Memory B cell (primary cell): Measurements from ENCODE around the gene EFNA5.

Experiments used
- ATAC-seq: fragments of 150-1000 bp; cut with Tn5 transposase; 2 replicates; pipeline ENCODE4 v1.10.0; 2021; ENCODE audit warnings: low read depth, mild to moderate bottlenecking, moderate library complexity
- DNase-seq, 2 donors: peaks; one replicate each; pipeline ENCODE4 v3.0.0; 2022; ENCODE audit warnings: low spot score in 2 of 2
- H3K27ac Mint-ChIP-seq: one replicate; pipeline ENCODE4 v1.8.0; 2022; ENCODE audit warnings: mild to moderate bottlenecking, moderate library complexity, mixed read lengths
- H3K27me3 Mint-ChIP-seq: one replicate; pipeline ENCODE4 v1.8.0; 2022; ENCODE audit warnings: mixed read lengths
- H3K36me3 Mint-ChIP-seq: one replicate; pipeline ENCODE4 v1.8.0; 2022; ENCODE audit warnings: mild to moderate bottlenecking, mixed read lengths
- H3K4me1 Mint-ChIP-seq: one replicate; pipeline ENCODE4 v1.8.0; 2022; ENCODE audit warnings: mixed read lengths
- H3K4me3 Mint-ChIP-seq: one replicate; pipeline ENCODE4 v1.8.0; 2022; ENCODE audit warnings: mild to moderate bottlenecking, moderate library complexity, mixed read lengths
- H3K9me3 Mint-ChIP-seq: one replicate; pipeline ENCODE4 v1.8.0; 2022; ENCODE audit warnings: mixed read lengths

EFNA5 gene

GRCh38 chr5:107597247-107597646 is 73.5 kb downstream of the EFNA5 start:
- H3K27ac Mint-ChIP-seq, result no peak overlapping the region
- DNase-seq (no peak), ATAC-seq (no peak)
- no peak overlapping the region for H3K4me3 Mint-ChIP-seq
- no peaks in the 10 kb centered on the region for H3K27me3 Mint-ChIP-seq
- peaks cover 1% of the 10 kb centered on the region for H3K9me3 Mint-ChIP-seq
- no peaks in the 10 kb centered on the region for H3K4me1 Mint-ChIP-seq
- H3K36me3 Mint-ChIP-seq, result no peaks in the 10 kb centered on the region

DNA sequence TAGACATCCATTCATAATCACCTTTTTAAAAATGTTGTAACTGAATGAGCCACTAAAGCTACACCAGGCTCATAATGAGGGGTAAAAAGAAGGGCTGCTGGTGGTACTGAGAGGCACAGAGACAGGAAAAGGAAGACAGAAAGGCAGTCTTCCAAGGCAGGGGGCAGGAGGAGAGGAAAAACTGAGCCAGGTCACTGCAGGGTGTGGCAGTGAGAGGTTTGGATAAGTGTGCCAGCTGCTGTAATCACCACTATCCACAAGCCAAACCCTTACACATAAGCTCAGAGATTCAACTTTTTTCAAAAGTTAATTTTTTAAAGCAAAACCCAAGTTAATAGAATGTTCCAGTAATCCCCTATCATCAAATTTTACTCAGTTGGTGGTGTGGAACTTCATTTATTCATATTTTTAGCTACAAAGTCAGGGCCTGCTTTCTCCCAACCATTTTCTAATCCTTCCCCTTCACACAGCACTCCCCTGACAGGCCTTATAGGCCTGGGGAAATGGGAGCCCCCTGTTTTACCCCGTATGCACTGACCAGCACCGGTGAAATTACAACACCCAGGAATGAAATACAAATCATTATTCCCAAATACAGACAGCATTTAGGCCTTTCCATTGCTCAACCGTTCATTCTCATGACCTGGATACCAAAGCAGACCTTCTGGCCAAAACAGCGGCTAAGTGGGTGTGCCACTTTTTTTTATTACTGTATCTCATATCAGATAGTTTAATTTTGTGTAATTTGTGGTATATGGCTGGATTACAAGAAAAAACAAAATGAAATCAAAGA is 76.3 kb downstream of the EFNA5 start:
- no peak overlapping the region for H3K4me3 Mint-ChIP-seq
- DNase-seq (no peak), ATAC-seq (no peak)
- no peak overlapping the region for H3K27ac Mint-ChIP-seq
- no peaks in the 10 kb centered on the region for H3K4me1 Mint-ChIP-seq
- no peaks in the 10 kb centered on the region for H3K27me3 Mint-ChIP-seq
- H3K36me3 Mint-ChIP-seq, result no peaks in the 10 kb centered on the region
- H3K9me3 Mint-ChIP-seq, result no peaks in the 10 kb centered on the region

GRCh38 chr5:107593009-107593408 is 77.7 kb downstream of the EFNA5 start:
- Mint-ChIP-seq H3K27me3 (no peaks in the 10 kb centered on the region), H3K27ac (no peak overlapping the region), H3K36me3 (no peaks in the 10 kb centered on the region), H3K4me3 (no peak overlapping the region), H3K4me1 (no peaks in the 10 kb centered on the region), H3K9me3 (no peaks in the 10 kb centered on the region)
- DNase-seq (no peak), ATAC-seq (no peak)

- Mint-ChIP-seq H3K4me1 (no peaks in the 10 kb centered on the region), H3K9me3 (no peaks in the 10 kb centered on the region)
Measured at GRCh38 chr5:107592515-107592914, 78.2 kb downstream of the EFNA5 start.

GRCh38 chr5:107590686-107591085 is 80.1 kb downstream of the EFNA5 start:
- Mint-ChIP-seq H3K36me3 (no peaks in the 10 kb centered on the region), H3K27me3 (no peaks in the 10 kb centered on the region), H3K4me3 (no peak overlapping the region), H3K4me1 (no peaks in the 10 kb centered on the region), H3K9me3 (no peaks in the 10 kb centered on the region), H3K27ac (no peak overlapping the region)
- DNase-seq (no peak), ATAC-seq (no peak)

More at GRCh38 chr5:107592515-107592914, 78.2 kb downstream of the EFNA5 start:
- no peaks in the 10 kb centered on the region for H3K36me3 Mint-ChIP-seq
- no peak overlapping the region for H3K4me3 Mint-ChIP-seq
- DNase-seq, result no peak
- no peak overlapping the region for H3K27ac Mint-ChIP-seq
- ATAC-seq, result no peak
- H3K27me3 Mint-ChIP-seq, result no peaks in the 10 kb centered on the region

GRCh38 chr5:107589520-107590193 is 81.1 kb downstream of the EFNA5 start:
- Mint-ChIP-seq H3K4me1 (no peaks in the 10 kb centered on the region), H3K4me3 (no peak overlapping the region), H3K36me3 (no peaks in the 10 kb centered on the region), H3K9me3 (no peaks in the 10 kb centered on the region), H3K27ac (no peak overlapping the region), H3K27me3 (no peaks in the 10 kb centered on the region)
- ATAC-seq, result no peak
- no peak for DNase-seq

DNA sequence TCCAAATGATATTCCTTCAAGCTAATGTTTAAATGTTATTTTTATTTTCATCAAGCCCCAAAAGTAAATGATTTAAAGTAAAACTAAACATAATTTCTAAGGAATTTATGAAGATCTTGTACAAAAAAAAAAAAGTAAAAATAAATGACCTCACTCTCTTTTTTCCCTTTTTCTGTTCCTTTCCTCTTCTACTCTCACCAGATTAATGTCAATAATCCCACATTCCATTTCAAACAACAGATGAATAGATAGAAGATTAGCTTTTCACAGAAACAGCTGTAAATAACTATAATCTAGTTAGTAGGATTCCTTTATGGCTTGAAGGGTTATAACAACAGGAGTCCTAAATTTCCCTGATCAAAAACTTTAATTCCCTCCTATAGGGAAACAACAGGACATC is 88.1 kb downstream of the EFNA5 start:
- no peak for ATAC-seq
- Mint-ChIP-seq H3K4me3 (no peak overlapping the region), H3K36me3 (no peaks in the 10 kb centered on the region), H3K27me3 (peaks cover 2% of the 10 kb centered on the region), H3K27ac (no peak overlapping the region), H3K4me1 (no peaks in the 10 kb centered on the region), H3K9me3 (no peaks in the 10 kb centered on the region)
- no peak for DNase-seq

DNA sequence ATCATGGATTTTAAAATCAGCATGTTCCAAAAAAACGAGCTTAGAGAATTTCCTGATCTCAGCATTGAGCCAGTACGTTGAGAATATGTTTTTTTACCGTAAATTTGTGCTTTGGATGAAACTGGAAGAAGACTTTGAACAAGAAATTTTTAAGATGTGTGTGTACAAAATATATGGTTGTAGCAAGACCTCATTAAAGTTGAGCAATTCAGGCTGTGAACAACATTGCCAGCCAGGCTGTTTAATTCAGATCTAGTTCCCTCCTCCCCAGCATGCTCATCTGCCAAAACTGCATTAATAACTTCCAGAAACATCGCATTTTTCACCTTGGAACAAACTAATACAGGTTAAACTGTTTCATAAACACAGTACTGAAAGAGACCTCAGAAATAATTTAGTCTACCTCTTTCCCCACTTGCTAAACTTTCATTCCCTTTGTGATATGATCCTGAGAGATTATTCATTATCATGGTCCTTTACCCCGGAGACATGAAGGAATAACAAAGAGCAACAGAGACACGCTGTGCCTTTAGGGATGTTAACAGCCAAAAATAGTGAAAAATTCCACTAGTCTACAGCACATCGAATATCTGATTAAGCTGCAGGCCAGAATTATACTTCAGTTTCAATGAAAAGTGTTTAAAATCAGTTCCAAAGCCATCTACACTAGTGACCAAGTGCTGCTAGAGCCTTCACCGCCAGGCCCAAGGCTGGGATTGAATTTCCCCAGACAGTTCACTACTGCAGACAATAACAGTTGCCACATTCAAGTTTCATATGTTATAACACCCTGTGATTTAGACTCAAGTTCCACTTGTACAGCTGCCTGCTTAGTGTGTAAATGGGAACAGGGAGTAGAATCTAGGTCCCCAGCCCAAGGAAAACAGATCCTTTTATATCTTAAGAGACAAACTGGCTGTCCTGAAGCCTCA is 89.6 kb downstream of the EFNA5 start:
- H3K4me1 Mint-ChIP-seq, result no peaks in the 10 kb centered on the region
- no peak for ATAC-seq

DNA sequence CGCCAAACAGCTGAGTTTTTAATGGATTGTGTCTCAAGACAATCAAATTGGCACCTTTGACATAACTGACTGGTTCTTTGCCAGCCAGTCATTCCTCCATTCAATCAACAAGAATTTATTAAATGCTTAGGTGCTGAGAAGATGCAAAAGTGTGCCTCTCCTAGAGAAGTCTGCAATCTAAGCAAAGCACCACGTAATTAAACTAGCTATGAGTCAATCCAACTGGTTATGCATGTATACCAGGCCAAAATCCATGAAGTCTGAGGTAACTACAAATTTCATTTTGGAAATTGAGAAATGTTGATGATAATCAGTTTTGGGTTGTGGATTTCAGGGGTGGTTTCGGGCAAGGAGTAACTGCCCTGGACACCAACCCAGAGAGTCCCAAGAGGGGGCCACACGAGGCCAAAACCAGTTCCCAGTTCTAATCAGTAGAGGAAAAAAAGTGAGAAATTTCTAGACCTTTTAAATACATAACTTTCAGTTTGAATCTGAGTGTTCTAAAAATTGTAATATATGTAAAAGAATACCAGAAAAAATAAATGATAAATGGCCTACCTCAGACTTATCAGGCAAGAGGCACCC is 92.6 kb downstream of the EFNA5 start:
- Mint-ChIP-seq H3K4me3 (no peak overlapping the region), H3K27ac (no peak overlapping the region), H3K27me3 (peaks cover 2% of the 10 kb centered on the region), H3K36me3 (no peaks in the 10 kb centered on the region), H3K9me3 (no peaks in the 10 kb centered on the region), H3K4me1 (no peaks in the 10 kb centered on the region)
- ATAC-seq, result no peak
- no peak for DNase-seq

More for the DNA sequence above, 89.6 kb downstream of the EFNA5 start:
- Mint-ChIP-seq H3K27ac (no peak overlapping the region), H3K4me3 (no peak overlapping the region), H3K27me3 (peaks cover 2% of the 10 kb centered on the region), H3K9me3 (no peaks in the 10 kb centered on the region), H3K36me3 (no peaks in the 10 kb centered on the region)
- DNase-seq, result no peak

GRCh38 chr5:107577394-107577950 is 93.3 kb downstream of the EFNA5 start:
- Mint-ChIP-seq H3K27me3 (peaks cover 2% of the 10 kb centered on the region), H3K9me3 (no peaks in the 10 kb centered on the region), H3K4me3 (no peak overlapping the region), H3K36me3 (no peaks in the 10 kb centered on the region), H3K4me1 (no peaks in the 10 kb centered on the region), H3K27ac (no peak overlapping the region)
- DNase-seq, result no peak
- no peak for ATAC-seq

GRCh38 chr5:107576736-107577393 is 93.9 kb downstream of the EFNA5 start:
- Mint-ChIP-seq H3K27ac (no peak overlapping the region), H3K9me3 (no peaks in the 10 kb centered on the region), H3K4me1 (peaks cover under 1% of the 10 kb centered on the region), H3K4me3 (no peak overlapping the region), H3K27me3 (peaks cover 2% of the 10 kb centered on the region), H3K36me3 (no peaks in the 10 kb centered on the region)
- no peak for DNase-seq
- no peak for ATAC-seq

GRCh38 chr5:107576155-107576554 is 94.6 kb downstream of the EFNA5 start:
- no peak overlapping the region for H3K4me3 Mint-ChIP-seq
- no peak for DNase-seq
- no peak for ATAC-seq
- peaks cover 4% of the 10 kb centered on the region for H3K4me1 Mint-ChIP-seq
- H3K27me3 Mint-ChIP-seq, result peaks cover 2% of the 10 kb centered on the region
- H3K36me3 Mint-ChIP-seq, result no peaks in the 10 kb centered on the region
- no peak overlapping the region for H3K27ac Mint-ChIP-seq
- no peaks in the 10 kb centered on the region for H3K9me3 Mint-ChIP-seq

GRCh38 chr5:107574287-107574686 is 96.5 kb downstream of the EFNA5 start:
- Mint-ChIP-seq H3K9me3 (no peaks in the 10 kb centered on the region), H3K36me3 (no peaks in the 10 kb centered on the region), H3K27me3 (peaks cover 3% of the 10 kb centered on the region), H3K27ac (no peak overlapping the region), H3K4me3 (no peak overlapping the region), H3K4me1 (peaks cover 10% of the 10 kb centered on the region)
- no peak for ATAC-seq
- DNase-seq, result no peak
